T-helper 1 cell treated with Interleukin-12 subunit alpha and Interleukin-12 subunit beta and Interleukin-4 antibody, amounts not matched to agents 30 μg/mL and 1 μg/mL, for 36 hours (primary cell): ENCODE data around the gene CDH15.

Experiments used
- H3K27ac Mint-ChIP-seq: one replicate; pipeline ENCODE4 v1.8.0; 2021; ENCODE audit warnings: mild to moderate bottlenecking, mixed read lengths
- H3K27me3 Mint-ChIP-seq: one replicate; pipeline ENCODE4 v1.8.0; 2021; ENCODE audit warnings: low read depth, mixed read lengths
- H3K36me3 Mint-ChIP-seq: one replicate; pipeline ENCODE4 v1.8.0; 2021; ENCODE audit warnings: low read depth, mixed read lengths
- H3K4me1 Mint-ChIP-seq: one replicate; pipeline ENCODE4 v1.8.0; 2021; ENCODE audit warnings: low read depth, mixed read lengths
- H3K4me3 Mint-ChIP-seq: one replicate; pipeline ENCODE4 v1.8.0; 2021; ENCODE audit warnings: mild to moderate bottlenecking, moderate library complexity, mixed read lengths
- H3K9me3 Mint-ChIP-seq: one replicate; pipeline ENCODE4 v1.8.0; 2021; ENCODE audit warnings: mixed read lengths

The CDH15 gene

DNA sequence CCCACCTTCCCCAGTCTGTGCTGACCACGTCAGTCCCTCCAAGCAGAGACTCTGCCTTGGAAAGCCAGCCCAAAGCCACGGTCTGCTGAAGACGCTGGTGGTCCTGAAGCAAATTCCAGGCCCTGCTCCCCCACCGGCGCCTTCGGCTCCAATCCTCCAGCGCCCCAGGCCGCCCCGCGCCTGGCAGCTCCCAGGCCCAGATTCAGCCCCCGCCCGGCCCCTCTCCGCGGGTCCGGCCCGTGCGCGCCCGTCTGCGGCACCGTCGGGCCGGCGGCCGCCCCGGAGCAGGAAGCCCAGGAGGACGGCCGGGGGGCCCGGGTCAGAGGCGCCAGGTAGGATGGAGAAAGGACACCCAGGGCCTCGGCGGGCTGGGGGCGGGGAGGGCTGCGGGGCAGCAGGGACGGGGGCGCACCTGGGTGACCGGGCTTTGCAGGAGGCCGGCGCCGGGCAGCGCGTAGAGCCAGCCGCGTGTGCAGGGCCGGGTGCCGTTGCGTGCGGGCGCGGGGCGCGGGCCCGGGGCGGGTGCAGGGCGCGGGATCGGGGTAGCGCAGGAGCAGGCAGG lies 29.4 kb downstream of the CDH15 start:
- Mint-ChIP-seq H3K9me3 (peaks cover 6% of the 10 kb centered on the region), H3K27me3 (peaks cover 40% of the 10 kb centered on the region), H3K36me3 (no peaks in the 10 kb centered on the region), H3K4me1 (peaks cover 3% of the 10 kb centered on the region), H3K4me3 (peak overlapping the region; percentile 53), H3K27ac (no peak overlapping the region)

DNA sequence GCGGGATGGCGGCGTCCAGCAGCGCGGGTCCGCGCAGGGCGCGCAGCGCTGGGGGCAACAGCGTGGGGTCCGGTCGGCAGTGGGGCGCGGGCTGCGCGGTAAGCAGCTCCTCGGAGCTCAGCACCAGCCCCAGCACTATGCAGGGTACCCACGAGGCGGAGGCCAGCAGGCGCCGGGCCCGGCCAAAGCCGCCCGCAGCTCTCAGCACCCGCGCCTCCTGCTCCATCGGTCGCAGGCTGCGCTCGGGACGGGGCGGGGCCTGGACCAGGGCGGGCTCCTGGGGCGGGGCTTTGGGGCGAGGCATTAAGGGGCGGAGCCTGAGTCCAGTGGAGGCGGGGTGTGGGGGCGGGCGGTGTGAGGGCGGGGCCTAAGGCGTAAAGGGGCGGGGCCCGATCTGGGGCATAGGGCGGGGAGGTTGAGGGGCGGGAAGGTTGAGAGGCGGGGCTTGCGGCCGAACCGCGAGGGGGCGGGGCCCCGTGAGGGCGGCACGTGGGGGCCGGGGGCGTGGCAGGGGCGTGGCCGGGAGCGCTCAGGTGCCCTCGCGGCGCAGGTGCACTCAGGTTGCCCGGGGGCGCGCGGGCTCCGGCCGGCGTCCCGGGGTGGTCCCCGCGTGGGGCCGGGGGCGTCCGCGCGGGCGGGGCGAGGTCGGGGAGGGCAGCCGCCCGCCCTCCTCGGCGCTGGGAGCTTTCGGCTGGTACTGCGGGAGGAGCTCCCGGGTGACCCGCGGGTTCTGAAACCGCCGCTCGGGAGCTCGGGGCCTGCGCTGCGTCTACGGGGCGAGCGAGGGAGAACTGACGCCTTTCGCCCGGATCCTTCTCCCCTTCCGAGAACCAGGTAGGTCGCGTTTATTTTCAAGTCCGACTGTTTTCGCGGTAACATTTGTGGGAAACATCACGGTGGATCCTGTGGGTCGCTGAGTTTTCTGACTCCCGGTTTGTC lies 30.2 kb downstream of the CDH15 start:
- Mint-ChIP-seq H3K9me3 (peaks cover 6% of the 10 kb centered on the region), H3K27ac (no peak overlapping the region), H3K4me3 (peak overlapping the region; percentile 48), H3K4me1 (peaks cover 3% of the 10 kb centered on the region), H3K36me3 (no peaks in the 10 kb centered on the region), H3K27me3 (peaks cover 40% of the 10 kb centered on the region)

DNA sequence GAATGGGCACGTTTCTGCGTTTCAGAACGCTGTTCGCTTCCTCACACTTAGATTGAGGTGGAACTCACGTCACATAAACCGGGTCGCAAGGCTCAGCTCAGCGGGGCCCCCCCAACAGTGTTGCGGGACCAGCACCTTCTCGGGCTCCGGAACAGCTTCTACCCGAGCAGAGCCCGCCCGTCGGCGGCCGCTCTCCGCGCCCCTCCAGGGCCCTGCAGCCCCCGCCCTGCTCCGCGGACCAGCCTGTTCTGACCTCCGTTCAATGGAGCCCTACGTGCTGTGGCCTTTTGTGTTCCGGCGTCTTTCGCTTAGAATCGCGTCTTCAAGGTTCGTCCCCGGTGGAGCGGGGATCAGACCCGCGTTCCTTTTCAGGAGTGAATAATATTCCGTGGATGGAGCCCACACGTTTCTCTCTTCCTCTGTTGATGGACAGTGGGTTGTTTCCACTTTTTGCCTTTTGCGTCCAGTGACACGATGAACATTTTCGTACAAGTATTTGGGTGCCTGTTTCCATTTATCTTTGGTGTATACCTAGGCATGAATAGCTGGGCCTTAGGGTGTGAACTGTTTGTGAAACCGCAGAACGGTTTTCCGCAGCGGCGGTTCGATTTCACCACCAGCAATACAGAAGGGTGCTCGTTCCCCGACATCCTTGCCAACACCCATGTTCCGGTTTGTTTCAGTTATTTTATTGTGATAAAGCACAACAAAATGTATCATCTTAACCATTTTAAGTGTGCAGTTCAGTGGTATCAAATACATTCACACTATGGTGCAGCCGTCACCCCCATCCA lies 31.1 kb downstream of the CDH15 start:
- Mint-ChIP-seq H3K36me3 (no peaks in the 10 kb centered on the region), H3K27me3 (peaks cover 40% of the 10 kb centered on the region), H3K27ac (no peak overlapping the region), H3K9me3 (peaks cover 6% of the 10 kb centered on the region), H3K4me1 (peaks cover 3% of the 10 kb centered on the region), H3K4me3 (peak overlapping the region; percentile 48)

DNA sequence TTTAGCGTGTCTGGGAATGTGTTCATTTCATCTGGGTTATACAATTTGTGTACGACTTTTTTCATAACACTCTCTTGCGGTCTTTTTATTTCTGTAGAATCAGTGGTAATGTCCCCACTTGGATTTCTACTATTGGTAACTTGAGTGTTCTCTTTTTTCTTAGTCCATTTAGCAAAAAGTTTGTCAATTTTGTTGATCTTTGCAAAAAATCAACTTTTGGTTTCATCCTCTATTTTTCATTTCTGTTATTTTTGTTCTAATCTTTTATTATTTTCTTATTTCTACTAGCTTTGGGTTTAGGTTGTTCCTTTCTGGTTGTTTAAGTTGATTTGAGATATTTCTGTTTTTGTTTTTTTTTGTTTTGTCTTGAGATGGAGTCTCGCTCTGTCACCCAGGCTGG lies 36.4 kb downstream of the CDH15 start:
- Mint-ChIP-seq H3K27me3 (peaks cover 24% of the 10 kb centered on the region), H3K9me3 (peaks cover 1% of the 10 kb centered on the region), H3K4me3 (no peak overlapping the region)

DNA sequence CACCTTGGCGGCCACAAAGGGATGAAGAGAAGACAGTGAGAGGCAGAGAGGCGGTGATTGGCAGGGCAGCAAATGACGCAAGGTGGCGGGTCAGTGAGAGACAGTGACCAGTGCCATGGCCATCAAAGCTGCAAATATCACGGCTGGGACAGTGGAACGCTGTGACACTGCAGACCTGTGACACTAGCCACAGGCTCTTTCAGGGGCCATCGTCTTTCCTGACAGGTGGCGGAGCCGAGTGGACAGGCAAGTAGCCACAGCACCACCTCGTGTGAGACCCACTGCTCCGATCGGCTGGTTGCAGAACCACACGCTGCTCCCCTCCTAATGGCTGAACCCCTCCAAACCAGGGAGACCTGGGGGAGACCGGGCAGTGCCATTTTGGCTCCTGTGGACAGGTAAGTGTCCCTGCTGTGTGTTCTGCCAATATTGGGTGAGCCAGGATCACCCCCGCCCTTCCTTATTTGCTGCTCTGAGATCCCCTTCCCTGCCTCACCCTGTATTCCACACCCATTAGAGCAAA lies 38.0 kb downstream of the CDH15 start:
- Mint-ChIP-seq H3K9me3 (no peaks in the 10 kb centered on the region), H3K27me3 (peaks cover 8% of the 10 kb centered on the region), H3K27ac (no peak overlapping the region)

More for the DNA sequence above, 36.4 kb downstream of the CDH15 start:
- Mint-ChIP-seq H3K36me3 (no peaks in the 10 kb centered on the region), H3K4me1 (no peaks in the 10 kb centered on the region), H3K27ac (no peak overlapping the region)

DNA sequence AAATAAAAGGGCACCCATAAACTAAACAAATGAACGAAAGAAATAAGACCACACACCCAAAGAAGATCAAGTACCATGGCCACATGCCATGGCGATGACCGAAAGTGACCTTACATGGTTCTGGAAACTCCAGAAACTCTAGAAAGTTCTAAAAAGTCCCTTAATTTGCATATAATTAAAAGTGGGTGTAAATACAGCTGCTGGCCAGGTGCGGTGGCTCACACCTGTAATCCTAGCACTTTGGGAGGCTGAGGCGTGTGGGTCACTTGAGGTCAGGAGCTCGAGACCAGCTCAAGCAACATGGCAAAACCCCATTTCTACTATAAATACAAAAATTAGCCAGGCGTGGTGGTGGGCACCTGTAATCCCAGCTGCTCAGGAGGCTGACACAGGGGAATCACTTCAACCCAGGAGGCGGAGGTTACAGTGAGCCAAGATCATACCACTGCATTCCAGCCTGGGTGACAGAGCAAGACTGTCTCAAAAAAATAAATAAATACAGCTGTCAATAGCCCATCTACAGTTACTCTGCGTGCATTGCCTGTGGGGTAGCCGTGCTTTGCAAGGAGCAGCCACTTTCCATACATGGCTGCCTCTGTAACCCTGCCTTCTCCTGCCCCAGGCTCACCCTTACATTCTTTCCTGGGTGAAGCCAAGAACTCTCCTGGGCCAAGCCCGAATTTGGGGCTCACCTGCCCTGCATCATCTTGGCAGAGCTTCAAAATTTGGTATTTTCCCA lies 38.8 kb downstream of the CDH15 start:
- Mint-ChIP-seq H3K9me3 (no peaks in the 10 kb centered on the region), H3K4me1 (no peaks in the 10 kb centered on the region), H3K27ac (no peak overlapping the region), H3K36me3 (no peaks in the 10 kb centered on the region), H3K4me3 (no peak overlapping the region), H3K27me3 (peaks cover 4% of the 10 kb centered on the region)

More for the DNA sequence above, 38.0 kb downstream of the CDH15 start:
- H3K36me3 Mint-ChIP-seq = no peaks in the 10 kb centered on the region
- no peaks in the 10 kb centered on the region for H3K4me1 Mint-ChIP-seq
- no peak overlapping the region for H3K4me3 Mint-ChIP-seq

DNA sequence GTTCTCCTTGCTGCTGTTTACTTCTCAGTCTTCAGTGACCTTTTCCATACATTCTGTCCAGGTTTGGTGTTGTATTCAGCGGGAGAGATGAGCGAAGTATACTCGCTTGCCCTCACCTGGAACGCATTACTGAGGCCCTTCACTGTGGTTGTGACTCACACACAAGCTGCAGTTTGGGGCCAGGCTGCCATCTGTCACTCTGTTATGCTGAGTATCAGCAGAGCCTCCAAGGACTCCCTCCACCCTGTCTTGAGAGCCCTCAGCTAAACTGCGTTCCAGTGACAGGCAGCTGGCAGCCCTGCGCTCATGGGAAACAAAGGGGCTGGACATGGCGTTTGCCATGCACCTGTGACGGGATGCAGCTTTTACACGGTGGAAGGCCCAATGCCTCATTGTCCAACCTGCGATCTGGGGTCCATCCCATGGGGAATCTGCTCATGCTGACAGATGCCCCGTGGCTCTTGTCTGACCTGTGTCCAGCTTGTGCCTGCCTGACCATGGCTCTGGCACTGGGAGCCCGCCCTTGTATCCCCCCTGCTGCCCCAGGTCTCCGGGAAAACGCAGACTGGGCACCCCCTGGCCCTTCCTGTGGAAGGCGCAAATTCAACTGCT lies 39.5 kb downstream of the CDH15 start:
- Mint-ChIP-seq H3K4me1 (no peaks in the 10 kb centered on the region), H3K9me3 (no peaks in the 10 kb centered on the region)

DNA sequence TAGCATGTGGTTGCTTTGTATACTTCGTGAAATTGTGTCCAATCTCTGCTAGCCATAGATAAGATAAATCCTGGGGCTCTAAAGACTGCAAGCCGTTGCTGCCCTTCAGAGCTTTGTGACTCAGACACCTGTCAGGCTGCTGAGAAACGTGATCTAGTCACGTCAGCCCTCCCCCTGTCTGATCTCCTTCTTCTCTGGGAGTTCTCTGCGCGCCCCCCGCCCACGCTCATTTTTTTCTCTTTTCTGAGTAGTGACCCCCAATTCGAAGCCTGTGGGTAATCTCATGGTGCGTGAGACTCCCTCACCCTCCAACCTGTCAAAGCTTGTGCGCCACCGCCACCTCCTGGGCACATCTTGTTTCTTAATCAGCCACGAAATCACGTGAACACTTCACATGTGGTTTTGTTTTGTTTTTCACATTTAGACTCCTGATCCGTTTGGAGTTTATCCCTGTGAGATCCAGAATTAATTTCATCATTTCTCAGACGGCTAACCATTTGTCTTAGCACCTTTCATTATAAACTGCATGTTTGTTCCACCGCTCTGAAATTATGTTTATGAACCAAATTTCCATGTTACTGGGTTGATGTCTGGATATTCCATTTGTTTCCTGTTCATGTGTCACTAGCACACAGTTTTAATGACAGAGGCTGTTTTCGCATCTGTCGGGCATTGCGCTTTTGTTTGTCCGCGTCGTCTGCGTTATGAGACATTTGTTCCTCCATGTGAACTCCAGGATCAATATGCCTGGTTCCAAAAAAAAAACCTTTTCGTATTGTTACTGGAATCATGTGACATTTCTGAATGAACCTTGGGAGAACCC lies 45.0 kb downstream of the CDH15 start:
- Mint-ChIP-seq H3K27me3 (no peaks in the 10 kb centered on the region), H3K4me3 (peak overlapping the region; percentile 91), H3K36me3 (peaks cover 5% of the 10 kb centered on the region), H3K4me1 (peaks cover 18% of the 10 kb centered on the region), H3K27ac (peak overlapping the region; percentile 62), H3K9me3 (no peaks in the 10 kb centered on the region)

More for the DNA sequence above, 39.5 kb downstream of the CDH15 start:
- H3K36me3 Mint-ChIP-seq = no peaks in the 10 kb centered on the region
- H3K4me3 Mint-ChIP-seq = no peak overlapping the region
- no peak overlapping the region for H3K27ac Mint-ChIP-seq
- peaks cover 4% of the 10 kb centered on the region for H3K27me3 Mint-ChIP-seq

DNA sequence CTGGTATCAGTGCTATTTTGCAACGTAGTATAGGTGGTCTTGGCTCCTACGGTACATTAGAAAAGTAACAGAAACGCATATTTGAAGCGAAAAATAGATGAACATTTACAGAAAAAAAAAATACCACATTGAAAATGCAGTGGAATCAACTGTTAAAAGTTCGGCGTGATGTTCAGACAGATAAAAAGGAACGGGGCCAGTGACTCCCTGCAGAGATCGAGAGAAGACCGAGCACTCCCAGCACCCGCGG lies 45.5 kb downstream of the CDH15 start:
- Mint-ChIP-seq H3K4me3 (peak overlapping the region; percentile 91), H3K27me3 (no peaks in the 10 kb centered on the region), H3K4me1 (peaks cover 18% of the 10 kb centered on the region), H3K27ac (peak overlapping the region; percentile 62), H3K36me3 (peaks cover 9% of the 10 kb centered on the region), H3K9me3 (no peaks in the 10 kb centered on the region)

DNA sequence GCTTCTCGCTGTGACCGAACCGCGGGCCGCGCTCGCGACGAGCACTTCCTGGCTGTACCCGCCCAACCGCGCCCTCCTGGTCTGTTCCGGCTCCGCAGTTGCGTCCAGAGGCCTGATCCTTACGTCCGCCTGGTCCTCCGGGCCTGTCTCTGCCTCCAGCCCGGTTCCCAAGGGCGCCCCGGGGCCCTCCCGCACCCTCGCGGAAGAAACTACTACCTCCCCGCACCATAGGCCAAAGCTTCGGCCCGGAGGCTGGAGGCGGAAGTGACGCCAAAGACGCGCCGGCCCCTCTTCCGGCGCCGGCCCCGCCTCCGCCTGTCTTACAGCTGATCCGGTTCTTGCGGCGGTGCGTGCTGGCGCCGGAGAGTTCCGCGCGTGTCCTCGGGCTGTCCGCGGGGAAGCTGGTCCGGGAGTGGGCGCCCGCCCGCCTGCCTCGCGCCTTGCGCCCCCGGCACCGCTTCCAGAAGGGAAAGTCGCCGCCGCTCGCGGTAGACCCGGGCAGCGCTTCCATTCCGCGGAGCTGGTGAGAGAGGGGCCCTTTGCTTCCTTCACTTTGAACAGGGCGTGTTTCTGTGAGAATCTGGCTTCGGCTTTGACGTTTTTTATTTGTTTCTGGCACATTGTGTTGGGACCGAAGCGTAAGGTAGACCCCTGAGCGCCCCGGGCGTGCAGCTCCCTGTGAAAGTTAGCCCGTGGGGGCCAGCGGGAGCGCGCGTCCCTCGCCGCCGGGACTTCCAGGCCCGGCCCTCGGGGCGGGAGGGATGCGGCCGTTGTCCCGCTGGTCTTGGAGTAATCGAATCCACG lies 46.0 kb downstream of the CDH15 start, which contains the start of gene ZNF778:
Gene ZNF778, plus strand, starts transcription at position 316 of the 804 bp plus-strand sequence. CDS start 3,425 bp downstream, outside the sequence.
- Mint-ChIP-seq H3K9me3 (no peaks in the 10 kb centered on the region), H3K4me3 (peak within 1 kb of the TSS; percentile 91), H3K36me3 (peaks cover 11% of the 10 kb centered on the region)

DNA sequence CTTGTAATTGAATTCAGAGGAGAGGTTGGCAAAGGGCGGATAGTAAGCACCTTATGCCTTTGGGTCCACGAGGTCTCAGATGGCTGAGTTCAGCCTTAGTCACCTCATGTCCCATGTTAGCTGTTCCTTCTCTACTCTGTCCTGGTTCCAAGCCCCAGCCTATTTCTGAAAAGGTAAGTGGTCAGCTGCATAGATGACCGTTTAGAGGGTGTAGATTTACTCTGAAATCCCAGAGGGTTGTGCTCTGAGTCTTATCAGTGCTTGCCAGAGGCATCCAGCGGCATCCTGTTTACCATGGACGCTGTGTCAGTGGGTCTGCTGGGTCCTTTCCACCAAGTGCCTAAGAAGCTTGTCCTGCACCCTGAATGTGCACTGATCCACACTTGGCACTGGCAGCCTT lies 47.8 kb downstream of the CDH15 start:
- peaks cover 21% of the 10 kb centered on the region for H3K36me3 Mint-ChIP-seq
- H3K4me3 Mint-ChIP-seq = peak overlapping the region; percentile 58
- H3K4me1 Mint-ChIP-seq = peaks cover 18% of the 10 kb centered on the region
- H3K27ac Mint-ChIP-seq = no peak overlapping the region
- no peaks in the 10 kb centered on the region for H3K27me3 Mint-ChIP-seq
- no peaks in the 10 kb centered on the region for H3K9me3 Mint-ChIP-seq

More for the DNA sequence above, 46.0 kb downstream of the CDH15 start, which contains the start of gene ZNF778:
- H3K27me3 Mint-ChIP-seq = no peaks in the 10 kb centered on the region
- peak within 1 kb of the TSS; percentile 62 for H3K27ac Mint-ChIP-seq
- H3K4me1 Mint-ChIP-seq = peaks cover 18% of the 10 kb centered on the region

DNA sequence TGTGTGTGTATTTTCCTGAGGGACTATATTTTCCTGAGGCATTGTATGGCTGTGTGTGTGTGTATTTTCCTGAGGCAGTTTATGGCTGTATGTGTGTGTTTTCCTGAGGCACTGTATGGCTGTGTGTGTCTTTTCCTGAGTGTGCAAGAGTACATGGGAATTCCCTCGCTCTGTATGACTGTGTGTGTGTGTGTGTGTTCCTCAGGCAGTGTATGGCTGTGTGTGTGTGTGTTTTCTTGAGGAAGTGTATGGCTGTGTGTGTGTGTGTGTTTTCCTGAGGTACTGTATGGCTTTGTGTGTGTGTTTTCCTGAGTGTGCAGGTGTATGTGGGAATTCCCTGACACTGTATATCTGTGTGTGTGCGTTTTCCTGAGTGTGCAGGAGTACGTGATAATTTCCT lies 50.1 kb downstream of the CDH15 start:
- Mint-ChIP-seq H3K4me1 (peaks cover 13% of the 10 kb centered on the region), H3K4me3 (no peak overlapping the region), H3K27ac (no peak overlapping the region)

More for the DNA sequence above, 50.1 kb downstream of the CDH15 start:
- H3K27me3 Mint-ChIP-seq = no peaks in the 10 kb centered on the region
- H3K36me3 Mint-ChIP-seq = peaks cover 41% of the 10 kb centered on the region
- H3K9me3 Mint-ChIP-seq = peaks cover 11% of the 10 kb centered on the region
